H54 (cell line): ENCODE results near the gene TPSG1.
"Not testable (repeated sequence)": the region's sequence is repeated elsewhere in the genome, so short reads cannot be mapped to it uniquely, and the experiment has no call there.

ENCODE experiments used
- DNase-seq: peaks from one replicate; pipeline ENCODE4 v3.0.0; 2011; ENCODE audit warnings: low spot score, mixed read lengths; ENCODE audit not compliant: insufficient read length
- FAIRE-seq: peaks from 3 replicates; lab custom pipeline; 2011; peaks lifted over from hg19 to GRCh38; lab: Jason Lieb, UNC
- POLR2A ChIP-seq: IDR thresholded peaks from 2 replicates; pipeline ENCODE4 v1.6.1; 2011; ENCODE audit warnings: low read depth, mild to moderate bottlenecking, low read length

The TPSG1 gene

DNA sequence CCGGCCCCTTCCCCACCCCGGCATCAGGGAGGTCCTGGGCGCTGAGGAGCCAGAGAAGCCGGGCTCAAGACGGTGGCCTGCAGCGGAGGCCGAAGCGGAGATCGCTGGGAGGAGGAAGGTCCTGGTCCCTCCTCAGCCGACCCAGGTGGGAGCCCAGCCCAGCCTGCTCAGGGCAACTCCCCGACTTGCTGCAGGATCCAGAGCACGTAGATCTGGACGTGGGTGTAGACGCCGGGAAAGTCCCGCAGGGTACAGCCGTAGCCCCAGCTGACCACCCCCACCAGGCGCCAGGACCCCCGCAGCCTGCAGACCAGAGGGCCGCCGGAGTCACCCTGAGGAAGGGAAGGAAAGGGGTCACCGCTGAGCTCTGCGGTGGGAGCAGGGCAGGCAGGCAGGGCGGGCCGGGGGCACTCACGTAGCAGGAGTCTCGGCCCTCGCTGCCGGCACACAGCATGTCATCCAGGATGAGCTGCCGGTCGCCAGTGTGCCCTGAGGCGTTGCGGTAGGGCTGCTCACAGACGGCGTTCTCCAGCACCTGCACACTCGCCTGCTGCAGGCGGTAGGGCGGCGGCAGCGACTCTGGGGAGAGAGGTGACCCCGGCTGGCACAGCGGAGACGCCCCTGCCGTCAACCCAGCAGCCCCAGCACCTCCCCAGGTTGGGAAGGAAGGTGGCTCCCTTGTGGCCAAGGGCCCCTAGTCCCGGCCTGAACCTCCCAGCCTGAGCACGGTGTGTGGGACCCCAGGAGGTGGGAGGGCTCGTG is 36.2 kb upstream of the TPSG1 start:
- no peak for TF ChIP-seq POLR2A
- DNase-seq (no peak), FAIRE-seq (no peak)

DNA sequence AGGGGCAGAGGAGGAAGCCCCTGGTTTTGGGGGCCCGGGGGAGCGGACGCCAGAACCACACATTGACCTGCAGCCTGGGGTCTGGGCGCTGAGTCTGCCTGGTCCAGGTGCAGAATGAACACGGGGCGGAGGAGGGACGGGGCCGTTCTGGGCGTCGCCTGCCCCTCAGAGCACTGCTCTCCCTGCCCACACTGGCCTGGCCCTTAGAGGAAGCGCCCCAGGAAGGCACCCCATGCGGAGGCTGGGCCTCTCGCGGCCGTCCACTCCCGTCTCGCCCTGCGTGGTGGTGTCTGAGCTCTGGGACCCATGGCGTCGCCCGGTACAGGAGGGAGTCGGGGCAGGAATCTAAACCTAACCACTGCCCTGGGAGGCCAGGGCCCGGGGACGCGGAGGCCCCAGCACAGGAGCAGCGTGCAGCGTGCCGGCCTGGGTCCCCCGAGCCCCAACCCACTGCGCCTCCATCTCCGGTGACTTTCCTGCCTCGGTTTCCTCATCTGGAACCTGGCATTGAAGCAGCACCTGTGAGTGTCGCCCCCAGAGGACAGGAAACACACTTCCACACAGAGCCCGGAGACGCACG is 35.1 kb upstream of the TPSG1 start:
- DNase-seq (no peak), FAIRE-seq (no peak)
- TF ChIP-seq POLR2A = no peak

DNA sequence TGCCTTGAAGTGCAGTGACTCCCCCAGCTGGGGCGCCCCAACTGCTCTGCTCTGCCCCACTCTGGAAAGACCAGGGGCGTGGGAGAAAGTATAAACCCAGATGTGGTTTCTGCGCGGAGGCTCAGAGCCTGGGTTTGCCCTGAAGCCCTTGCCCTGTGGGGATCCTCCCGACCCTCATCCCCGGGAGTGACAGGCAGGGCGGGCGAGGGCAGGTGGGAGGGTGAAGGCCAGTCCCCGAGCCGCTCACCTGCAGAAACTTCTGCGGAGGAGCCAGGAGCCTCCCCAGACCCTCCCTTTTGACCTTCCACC is 34.6 kb upstream of the TPSG1 start:
- no peak for TF ChIP-seq POLR2A
- DNase-seq (no peak), FAIRE-seq (no peak)

DNA sequence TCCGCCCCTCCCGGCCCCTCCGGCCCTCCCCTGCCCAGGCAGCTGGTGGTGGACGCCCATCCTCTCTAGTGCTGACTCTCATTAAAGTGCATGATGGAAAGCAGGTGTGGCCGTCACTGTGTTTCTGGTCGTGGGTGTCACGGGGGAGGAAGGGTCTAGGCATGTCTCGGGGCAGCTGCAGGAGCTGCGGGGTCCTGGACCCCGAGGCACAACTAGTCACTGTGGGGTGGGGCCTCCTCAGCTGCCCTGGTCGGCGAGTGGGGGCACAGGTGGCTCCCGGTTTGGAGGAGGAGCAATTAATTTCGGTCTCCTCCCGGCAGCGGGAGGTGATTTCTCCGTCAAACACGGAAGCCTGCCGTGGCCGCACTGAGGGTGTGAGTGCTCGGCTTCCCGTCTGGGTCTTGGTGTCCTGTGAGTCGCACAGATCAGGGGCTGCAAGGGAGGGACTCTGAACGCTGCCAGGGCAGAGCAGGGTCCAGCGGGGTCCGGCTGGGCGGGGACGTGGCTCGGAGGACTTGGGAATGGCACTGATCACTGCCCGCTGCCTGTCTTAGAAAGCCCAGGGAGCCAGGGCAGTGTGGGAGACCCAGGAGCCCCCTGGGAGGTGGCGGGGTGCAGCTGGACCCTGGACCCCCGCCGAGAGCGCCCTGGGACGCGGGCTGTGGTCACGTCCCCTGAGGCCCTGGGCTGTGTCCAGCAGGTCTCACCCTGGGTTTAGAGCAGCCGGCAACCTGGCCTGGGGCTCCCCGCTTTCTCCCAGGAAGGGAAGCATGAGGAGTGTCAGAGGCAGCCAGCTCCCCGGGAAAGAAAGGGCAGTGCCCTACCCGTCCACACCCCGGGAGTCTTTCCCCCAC is 34.1 kb upstream of the TPSG1 start:
- FAIRE-seq (no peak), DNase-seq (no peak)
- TF ChIP-seq POLR2A = no peak

DNA sequence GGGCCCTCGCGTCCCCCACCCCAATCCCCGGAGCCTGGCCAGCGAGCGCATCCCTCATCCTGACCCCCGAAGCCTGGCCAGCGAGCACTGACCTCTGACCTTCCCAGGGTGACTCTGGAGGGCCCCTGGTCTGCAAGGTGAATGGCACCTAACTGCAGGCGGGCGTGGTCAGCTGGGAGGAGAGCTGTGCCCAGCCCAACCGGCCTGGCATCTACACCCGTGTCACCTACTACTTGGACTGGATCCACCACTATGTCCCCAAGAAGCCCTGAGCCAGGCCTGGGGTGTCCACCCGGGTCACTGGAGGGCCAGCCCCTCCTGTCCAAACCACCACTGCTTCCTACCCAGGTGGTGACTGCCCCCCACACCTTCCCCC is 33.1 kb upstream of the TPSG1 start:
- no peak for DNase-seq
- FAIRE-seq = no peak
- TF ChIP-seq POLR2A = no peak

DNA sequence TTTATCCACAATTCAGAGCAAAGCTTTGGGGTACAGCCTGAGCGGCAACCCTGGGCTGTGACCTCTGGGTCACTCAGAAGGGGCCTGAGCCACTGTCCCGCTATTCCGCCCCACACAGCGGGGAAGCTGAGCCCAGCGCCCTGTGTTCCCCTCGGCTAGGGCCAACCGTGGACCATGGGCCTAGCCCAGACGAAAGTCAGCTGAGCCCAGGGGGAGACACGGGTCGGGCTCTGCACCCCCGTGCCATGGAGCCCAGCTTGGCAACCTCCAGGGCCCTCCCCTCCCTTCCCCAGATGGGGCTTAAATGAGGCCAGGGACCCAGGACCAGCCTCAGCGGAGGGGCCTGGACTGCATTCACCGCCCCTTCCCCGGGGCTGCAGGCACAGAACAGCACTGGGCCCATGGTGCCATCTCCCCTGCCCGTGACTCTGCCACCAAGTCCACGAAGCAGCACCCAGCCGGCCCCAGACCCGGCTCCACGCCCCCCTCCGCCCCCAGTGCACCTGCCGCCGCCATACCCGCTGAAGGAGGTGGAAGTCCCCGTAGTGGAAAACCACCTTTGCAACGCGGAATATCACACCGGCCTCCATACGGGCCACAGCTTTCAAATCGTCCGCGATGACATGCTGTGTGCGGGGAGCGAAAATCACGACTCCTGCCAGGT is 32.6 kb upstream of the TPSG1 start:
- FAIRE-seq = no peak
- no peak for TF ChIP-seq POLR2A
- DNase-seq = no peak

DNA sequence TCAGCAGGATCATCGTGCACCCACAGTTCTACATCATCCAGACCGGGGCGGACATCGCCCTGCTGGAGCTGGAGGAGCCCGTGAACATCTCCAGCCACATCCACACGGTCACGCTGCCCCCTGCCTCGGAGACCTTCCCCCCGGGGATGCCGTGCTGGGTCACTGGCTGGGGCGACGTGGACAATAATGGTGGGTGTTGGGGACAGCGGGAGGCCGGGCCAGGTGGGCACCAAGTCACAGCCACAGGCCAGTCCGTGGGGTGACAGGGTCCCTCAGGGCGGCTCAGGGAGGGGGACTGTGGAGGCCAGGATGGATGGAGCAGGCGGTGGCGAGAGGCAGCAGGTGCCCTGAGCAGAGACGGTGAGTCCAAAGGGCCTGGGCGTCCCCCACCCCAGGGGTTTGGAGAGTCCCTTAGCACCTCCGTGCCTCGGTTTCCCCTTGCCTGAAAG is 31.8 kb upstream of the TPSG1 start:
- no peak for TF ChIP-seq POLR2A
- no peak for DNase-seq
- FAIRE-seq = no peak

DNA sequence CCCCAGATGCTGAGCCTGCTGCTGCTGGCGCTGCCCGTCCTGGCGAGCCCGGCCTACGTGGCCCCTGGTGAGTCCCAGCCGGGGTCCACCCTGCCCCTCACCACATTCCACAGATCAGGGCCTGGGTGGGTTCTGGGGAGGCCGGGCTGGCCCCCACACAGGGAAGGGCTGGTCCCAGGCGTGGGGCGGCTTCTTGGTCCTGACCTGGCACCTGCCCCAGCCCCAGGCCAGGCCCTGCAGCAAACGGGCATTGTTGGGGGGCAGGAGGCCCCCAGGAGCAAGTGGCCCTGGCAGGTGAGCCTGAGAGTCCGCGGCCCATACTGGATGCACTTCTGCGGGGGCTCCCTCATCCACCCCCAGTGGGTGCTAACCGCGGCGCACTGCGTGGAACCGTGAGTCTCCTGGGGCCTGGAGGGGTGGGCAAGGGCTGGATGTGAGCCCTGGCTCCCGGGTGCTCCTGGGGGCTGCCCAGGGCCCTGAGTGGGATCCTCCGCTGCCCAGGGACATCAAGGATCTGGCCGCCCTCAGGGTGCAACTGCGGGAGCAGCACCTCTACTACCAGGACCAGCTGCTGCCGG is 31.3 kb upstream of the TPSG1 start:
- not testable (repeated sequence) for DNase-seq, FAIRE-seq

DNA sequence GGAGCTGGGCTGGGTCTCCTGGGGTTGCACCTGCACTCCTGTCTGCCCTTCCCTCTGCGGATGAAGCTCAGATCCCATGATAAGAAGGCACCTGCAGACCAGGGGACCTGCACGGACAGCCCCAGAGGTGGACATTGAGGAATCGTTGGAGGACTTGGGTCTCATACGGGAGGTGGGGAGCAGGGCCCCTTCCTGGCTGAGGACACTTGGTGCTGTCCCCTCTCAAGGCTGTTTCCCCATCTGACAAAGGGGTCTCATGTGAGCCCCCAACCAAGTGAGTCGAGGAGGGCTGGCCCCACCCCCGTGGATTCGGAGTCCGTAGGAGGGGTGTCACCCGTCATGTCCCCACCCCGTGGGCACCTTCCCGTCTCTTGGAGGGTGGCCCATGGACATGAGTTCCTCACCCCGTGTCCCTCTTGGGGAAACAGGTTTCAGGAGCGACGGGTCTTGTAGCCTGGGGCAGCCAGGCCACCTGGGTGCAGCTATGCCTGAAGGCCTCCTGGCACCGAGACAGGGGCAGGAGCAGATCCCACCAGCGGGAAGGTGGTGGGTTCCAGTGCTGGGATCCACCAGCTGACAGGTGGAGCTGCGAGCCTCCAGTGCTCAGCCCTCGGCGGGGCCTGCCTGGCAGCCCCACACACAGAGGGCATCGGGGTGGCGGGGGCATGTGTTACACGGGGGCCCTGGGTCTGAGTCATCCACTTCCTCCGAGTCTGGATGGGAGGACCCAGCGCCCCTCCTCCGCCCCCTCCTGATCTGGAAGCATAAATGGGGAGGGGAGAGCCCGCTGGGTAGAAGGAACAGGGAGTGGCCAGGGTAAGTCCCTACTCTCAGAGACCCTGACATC is 30.4 kb upstream of the TPSG1 start, which contains the start of gene TPSD1:
Gene TPSD1, plus strand, starts transcription at position 794 of the 847 bp plus-strand sequence. CDS start 212 bp downstream, outside the sequence.
- DNase-seq = not testable (repeated sequence)

DNA sequence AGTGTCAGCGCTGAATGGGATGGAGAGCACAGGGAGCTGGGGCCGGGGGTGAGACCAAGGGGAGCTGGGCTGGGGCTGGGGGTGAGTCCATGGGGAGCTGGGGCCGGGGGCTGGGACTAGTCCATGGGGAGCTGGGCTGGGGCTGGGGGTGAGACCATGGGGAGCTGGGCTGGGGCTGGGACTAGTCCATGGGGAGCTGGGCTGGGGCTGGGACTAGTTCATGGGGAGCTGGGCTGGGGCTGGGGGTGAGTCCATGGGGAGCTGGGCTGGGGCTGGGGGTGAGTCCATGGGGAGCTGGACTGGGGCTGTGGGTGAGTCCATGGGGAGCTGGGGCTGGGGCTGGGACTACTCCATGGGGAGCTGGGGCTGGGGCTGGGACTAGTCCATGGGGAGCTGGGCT is 29.8 kb upstream of the TPSG1 start:
- not testable (repeated sequence) for FAIRE-seq, DNase-seq

More for the DNA sequence above, 30.4 kb upstream of the TPSG1 start, which contains the start of gene TPSD1:
- not testable (repeated sequence) for FAIRE-seq

DNA sequence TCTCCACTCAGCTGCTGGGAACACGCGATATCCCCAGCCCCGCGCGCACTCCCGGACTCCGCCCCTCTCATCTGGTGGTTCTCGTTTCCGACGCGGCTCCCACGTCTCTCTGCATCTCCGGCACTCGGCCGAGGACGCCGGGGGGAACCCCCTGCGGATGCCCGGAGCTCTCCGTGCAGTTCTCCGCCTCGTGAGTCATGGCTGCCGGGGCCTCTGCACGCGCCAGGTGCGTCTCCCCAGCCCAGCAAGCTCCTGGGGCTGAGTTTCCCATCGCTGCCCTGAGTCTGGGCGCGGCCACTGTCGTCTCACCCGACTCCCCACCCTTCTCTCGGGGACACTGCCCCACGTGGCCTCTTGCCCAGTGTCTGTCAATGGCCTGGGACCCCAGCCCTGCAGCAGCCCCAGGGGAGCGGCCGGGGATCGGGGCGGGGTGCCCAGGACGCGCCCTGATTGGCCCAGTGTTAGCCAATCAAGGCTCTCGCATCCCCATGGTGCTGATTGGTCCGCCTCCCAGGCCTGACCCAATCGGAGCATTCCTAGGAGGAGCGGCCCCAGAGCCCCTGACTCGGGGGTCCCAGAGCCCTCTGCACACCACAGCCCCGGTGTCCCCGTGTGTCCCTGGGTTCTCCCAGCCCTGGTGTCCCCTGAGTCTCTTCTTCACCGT is 28.8 kb upstream of the TPSG1 start:
- not testable (repeated sequence) for DNase-seq, FAIRE-seq

DNA sequence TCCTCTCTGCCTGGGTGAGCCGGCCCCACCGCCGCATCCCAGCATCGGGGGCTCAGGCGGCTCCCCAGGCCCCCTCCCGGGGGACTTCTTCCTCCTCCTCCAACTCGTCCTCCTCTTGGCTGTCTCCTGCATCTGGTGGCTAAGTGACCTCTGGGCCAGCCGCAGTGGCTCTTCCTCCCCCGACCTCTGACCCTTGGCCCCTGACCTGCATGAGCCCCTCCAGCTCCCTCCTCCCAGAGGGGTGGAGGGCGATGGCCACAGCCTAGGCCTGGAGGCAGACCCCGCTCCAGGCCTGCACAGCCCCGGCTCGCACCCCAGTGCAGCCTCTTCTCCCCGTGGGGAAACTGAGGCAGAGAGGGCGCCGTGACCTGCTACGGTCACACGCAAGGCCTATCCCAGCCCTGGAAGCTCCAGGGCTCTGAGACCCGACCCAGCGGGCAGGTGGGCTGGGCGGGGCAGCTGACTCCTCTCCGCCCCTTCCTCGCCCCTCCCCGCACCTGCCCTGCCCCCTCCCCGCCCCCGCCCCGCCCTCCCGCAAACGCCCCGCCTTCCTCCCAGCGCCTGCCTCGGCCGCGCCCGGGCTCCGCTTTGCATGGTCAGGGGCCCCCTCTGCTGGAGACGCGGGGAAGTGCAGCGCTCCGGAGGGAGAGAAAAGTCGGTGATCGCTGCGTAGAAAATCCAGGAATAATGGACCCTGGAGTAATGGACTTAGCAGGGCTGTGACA is 24.1 kb upstream of the TPSG1 start:
- not testable (repeated sequence) for FAIRE-seq

DNA sequence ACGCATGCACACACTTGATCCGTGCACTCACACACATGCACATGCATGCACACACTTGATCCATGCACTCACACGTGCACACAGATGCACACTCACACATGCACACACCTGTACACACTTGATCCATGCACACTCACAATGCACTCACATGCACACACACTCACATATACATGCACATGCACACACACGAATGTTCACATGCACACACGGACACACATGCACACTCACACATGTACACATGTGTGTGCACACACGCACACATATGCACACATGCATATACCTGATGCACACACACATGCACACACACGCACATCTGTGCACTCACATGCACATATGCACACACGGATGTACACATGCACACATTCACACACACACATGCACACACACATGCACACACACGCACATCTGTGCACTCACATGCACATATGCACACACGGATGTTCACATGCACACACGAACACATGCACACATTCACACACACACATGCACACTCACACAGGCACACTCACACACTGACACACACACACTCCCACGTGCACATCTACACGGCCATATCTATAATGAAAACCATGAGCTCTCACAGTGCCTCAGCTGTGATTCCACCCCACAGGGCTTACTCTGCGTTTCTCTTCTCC is 23.0 kb upstream of the TPSG1 start:
- DNase-seq, FAIRE-seq: not testable (repeated sequence)

More for the DNA sequence above, 24.1 kb upstream of the TPSG1 start:
- DNase-seq = not testable (repeated sequence)
